Measurements from ENCODE around the gene DOCK7.
"Not testable (repeated sequence)": the region's sequence is repeated elsewhere in the genome, so short reads cannot be mapped to it uniquely, and the experiment has no call there.

The DOCK7 gene

DNA sequence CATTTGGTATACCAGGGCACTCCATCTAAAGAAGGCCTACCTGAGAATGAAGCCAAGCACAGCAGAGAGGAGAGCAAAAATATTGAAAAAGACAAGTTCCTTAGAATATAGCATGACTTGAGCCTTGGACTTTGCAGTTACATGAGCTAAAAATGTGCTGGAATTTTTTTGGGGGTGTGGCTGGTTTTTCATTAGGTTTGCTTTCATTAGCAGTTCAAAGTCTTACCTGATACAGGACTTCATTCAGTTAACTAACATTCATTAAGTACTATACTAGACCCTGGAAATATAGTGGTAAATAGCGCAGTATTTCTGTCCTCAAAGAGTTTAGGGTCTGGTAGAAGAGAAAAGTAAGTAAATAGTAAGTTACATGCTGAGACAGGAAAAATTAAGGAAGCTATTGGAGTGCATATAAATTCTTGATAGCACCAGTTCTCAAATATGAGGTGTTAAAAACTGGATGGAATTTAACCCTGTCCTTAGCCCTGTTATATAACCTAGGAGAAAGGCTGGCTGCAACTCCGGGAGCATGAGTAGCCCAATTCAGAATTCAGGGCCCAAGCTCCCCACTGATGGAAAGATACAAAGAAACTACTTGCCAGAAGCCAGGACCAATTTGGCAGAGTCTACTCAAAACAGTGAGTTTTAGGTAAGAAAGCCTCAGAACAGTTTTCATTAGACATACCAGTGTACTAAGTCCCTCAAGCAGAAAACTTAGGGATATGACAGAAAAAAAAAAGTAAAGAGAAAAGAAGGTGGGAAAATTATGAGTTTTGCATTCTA, 3.1 kb upstream of the DOCK7 start:
- no peak for DNase-seq (ENCODE audit: low read depth in 2 of 2, low spot score in 1 of 2)

DNA sequence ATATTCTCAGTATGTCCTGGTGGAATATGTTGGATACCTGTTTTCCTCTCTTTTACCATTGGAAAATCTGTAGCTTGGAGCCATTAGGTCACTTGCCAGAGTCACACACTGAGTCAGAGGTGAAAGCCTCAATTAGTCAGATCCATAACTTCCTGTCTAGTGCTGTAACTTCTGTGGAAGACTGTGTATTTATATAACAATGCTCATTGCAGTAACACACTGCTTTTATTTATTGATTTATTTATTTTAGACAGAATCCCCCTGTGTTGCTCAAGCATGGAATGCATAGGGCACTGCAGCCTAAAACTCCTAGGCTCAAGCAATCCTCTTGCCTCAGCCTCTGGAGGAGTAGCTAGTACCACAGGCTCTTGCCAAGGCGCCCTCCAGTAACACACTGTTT, 1.3 kb upstream of the DOCK7 start:
- DNase-seq (ENCODE audit: low read depth in 2 of 2, low spot score in 1 of 2), result no peak

DNA sequence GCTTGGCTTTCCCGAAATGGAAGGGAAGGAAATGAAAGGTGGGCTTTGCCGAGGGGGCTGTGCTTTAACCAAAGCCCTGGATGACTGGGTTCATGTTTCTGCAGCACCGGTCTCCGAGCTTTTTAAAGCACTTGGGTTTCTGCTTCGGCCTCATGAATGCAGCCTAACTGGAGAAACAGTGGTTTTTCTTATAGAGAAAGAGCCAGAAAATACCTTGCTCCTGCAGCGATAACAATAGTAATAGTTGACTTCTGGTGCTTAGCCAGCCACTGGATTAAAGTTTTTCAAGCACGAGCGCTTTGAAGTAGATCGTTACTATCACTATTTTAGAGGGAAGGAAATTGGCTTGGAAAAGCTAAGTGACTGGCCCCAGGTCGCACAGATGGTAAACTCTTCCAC, 500 bp upstream of the DOCK7 start:
- no peak for DNase-seq (ENCODE audit: low read depth in 2 of 2, low spot score in 1 of 2)

DNA sequence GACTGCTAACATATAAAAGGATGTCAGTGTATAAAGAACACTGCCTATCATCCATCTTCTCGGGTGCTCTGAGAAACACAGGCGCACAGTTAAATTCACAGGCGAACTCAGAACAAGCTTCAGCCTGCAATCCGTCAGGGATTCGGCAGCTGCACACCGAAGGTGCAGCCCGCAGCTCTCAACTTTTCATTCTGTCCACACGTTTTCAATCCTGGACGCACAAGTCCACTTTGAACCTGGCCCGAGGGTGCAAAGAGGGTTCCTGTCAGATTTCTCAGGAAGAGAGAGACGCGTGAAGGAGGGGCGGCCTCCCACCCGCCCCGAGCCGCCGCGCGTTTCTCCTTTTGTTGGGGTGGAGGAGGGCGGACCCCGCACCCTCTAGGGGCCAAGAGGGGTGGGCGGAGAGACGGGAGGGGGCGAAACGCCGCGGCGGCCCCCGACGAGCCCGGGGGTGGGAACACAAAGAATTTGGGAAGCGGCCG, 724 bp downstream of the DOCK7 start:
- DNase-seq (ENCODE audit: low read depth in 2 of 2, low spot score in 1 of 2), result no peak

DNA sequence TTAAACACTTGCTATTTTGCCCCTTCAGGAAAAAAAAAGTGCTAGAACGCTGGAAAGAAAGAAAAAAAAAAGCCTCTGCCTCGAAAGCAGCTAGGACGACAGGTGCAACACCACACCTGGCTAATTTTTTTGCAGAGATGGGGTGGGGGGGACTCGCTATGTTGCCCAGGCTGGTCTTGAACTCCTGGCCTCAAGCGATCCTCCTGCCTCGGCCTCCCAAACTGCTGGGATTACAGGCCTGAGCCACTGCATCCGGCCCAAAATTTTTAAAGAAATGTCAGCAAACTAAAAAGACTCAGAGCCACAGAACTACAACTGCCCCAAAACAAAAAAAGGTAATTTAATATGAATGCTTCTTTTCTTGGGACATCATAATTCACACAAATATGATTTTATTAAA, 1.4 kb downstream of the DOCK7 start:
- no peak for DNase-seq (ENCODE audit: low read depth in 2 of 2, low spot score in 1 of 2)

DNA sequence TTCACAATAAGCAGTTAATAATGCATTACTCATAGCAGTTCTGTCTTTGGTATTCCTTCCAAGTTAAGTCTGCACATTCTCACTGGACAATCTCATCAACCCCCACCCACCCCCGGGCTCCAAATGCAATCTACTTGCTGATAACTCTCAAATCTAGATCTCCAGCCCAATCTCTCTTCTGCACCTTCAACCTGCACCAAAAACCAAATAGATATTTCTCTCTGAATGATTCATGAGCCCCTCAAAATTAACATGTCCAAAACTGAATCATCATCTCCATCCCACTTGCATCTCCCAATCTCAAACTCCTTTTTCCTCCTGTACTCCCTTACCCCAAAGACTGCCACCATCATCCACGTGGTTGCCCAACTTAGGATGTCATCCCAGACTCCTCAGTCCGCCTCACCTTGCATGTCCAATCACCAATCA, 2.7 kb downstream of the DOCK7 start:
- DNase-seq (ENCODE audit: low read depth in 2 of 2, low spot score in 1 of 2), result no peak

DNA sequence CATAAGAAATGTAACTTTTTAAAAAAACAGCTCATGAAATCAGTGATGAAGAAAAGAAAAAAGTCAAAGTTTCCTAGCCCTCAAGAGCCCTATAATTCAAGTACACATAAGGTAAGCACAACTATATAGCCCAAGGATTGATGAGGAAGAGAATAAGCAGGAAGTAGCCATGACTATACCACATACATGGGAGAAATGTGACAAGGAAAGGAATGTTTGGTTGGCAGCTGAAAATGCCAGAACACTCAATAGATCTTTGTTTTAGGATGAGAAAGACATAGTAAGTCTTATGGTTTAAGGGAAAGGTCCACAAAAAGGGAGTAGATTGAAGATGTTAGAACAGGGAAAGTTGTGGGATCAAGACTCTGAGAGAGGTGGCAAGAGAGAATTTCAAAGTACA, 5.7 kb downstream of the DOCK7 start:
- no peak for DNase-seq (ENCODE audit: low read depth in 2 of 2, low spot score in 1 of 2)

DNA sequence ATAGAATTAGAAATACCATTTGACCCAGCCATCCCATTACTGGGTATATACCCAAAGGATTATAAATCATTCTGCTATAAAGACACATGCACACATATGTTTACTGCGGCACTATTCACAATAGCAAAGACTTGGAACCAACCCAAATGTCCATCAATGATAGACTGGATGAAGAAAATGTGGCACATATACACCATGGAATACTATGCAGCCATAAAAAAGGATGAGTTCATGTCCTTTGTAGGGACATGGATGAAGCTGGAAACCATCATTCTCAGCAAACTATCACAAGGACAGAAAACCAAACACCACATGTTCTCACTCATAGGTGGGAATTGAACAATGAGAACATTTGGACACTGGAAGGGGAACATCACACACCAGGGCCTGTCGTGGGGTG, 7.2 kb downstream of the DOCK7 start:
- DNase-seq (ENCODE audit: low read depth in 2 of 2, low spot score in 1 of 2), result not testable (repeated sequence)

DNA sequence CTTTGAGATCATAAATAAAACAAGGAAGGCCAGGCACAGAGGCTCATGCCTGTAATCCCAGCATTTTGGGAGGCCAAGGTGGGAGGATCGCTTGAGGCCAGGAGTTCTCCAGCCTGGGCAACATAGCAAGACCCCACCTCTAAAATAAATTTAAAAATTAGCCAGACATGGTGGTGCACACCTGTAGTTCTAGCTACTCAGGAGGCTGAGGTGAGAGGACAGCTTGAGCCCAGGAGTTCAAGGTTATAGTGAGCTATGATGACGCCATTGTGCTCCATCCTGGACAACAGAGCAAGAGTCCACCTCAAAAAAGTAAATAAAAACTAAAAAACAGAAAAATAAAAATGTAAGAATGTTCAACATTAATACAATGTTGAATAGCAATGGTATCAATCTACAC, 10.4 kb downstream of the DOCK7 start:
- not testable (repeated sequence) for DNase-seq (ENCODE audit: low read depth in 2 of 2, low spot score in 1 of 2)

DNA sequence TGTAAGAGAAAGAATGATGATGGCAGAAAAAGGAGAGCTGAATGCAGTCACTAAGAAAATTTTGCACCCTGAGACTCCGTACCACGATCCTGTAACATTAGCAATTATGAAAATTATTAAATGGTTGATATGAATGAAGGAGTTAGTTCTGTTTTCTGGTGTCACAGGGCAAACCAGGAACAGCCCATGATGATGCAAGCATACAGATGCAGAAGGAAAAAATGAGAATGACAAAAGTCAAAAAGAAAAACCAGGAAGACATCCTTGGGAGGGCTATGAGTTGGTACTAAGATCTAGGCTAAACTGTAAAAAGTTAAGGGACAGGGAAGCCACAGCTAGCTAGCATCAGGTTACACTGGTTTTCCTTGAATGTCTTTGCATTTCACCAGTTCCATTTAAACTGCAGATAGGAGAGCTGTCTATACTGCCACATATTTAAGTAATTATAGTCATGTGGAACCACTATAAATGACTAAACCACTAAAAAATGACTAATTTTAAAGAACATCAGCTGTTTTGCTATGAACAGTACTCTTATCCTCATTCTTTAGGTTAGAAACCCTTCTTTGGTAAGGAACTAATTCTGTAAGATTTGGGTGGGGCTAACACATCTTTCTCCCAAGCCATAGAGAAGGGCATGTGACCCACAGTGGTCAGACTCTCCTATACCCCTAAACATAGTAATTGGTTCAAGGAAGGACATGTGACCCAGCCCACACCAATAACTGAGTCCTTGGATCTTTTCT, 11.4 kb downstream of the DOCK7 start:
- DNase-seq (ENCODE audit: low read depth in 2 of 2, low spot score in 1 of 2), result no peak

DNA sequence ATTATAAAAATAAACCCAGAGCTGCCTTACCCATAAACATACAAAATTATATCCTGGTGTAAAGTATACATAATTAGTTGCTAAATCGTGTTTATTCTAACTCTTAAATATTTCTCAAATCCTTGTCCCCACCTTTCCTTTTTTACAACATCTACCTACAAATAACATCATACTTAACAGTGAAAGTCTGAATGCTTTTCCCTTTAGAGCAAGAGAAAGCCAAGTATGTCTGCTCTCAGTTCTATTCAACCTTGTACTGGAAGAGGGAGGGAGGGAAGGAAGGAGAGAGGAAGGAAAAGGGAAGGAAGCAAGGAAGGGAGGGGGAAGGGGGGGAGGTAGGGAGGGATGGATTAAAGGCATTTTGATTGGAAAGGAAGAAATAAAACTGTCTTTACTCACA, 14.6 kb downstream of the DOCK7 start:
- no peak for DNase-seq (ENCODE audit: low read depth in 2 of 2, low spot score in 1 of 2)

DNA sequence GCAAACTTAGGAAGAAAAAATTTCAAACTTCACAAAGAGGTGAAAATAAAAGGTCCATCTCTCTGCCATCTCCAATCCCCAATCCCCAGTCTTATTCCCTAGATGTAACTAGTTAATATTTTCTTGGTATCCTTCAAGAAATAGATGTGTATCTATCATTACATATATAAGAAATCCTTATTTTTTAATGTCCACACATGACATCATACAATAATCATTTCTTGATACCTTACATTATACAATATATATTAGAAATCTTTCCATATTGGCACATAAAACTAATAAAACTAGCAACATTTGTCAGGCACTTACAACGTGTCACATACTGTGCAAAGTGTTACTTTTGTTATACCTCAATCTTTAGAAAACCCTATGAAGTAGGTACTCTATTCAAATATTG, 16.2 kb downstream of the DOCK7 start:
- no peak for DNase-seq (ENCODE audit: low read depth in 2 of 2, low spot score in 1 of 2)

DNA sequence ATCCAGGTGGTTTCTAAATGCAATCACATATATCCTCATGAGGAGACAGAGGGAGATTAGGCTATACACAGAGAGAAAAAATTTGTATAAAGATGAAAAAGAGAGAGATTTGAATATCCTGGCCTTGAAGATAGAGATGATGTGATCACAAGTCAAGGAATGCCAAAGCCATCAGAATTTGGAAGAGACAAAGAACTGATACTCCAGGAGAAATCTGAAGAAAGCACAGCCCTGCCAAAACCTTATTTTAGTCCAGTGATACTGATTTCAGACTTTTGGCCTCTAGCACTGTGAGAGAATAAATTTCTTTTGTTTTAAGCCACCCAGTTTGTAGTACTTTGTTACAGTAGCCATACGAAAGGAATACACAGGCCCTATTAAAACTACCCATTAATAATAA, 33.4 kb downstream of the DOCK7 start:
- DNase-seq (ENCODE audit: low read depth in 2 of 2, low spot score in 1 of 2), result no peak

DNA sequence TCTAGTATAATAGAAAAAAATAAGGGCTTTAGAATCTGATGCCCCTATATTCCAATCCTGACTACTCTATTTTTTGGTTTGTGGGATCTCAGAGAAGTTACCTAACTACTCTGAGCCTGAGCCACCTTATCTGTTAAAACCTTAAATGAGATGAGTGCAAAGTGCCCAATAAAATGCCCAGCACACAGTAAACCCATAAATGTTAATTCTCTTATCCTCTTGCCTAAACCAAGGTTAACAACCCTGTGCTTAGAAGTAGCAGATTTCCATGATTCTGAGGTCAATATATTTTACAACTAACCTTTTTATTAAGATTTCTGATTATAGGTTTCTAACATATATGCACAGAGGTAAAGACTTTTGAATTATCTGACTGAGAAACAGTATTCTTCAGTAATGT, 35.8 kb downstream of the DOCK7 start:
- DNase-seq (ENCODE audit: low read depth in 2 of 2, low spot score in 1 of 2), result no peak

DNA sequence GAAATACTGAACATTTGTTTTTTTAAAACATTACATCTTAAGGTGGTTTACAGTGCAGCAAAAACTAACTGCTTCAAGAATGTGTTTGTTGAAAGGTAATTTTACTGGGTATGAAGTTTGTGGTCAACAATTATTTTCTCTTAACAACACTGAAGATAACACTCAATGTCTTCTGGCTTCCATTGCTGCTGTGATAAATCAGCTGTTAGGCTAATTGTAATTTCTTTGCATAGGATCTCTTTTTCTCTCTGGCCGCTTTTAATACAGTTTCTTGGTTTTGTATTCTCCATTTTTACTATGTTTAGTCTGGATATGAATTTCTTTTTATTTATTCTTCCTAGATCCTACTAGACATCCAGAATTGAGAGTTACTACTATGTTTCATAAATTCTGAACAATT, 44.9 kb downstream of the DOCK7 start:
- DNase-seq (ENCODE audit: low read depth in 2 of 2, low spot score in 1 of 2), result no peak

DNA sequence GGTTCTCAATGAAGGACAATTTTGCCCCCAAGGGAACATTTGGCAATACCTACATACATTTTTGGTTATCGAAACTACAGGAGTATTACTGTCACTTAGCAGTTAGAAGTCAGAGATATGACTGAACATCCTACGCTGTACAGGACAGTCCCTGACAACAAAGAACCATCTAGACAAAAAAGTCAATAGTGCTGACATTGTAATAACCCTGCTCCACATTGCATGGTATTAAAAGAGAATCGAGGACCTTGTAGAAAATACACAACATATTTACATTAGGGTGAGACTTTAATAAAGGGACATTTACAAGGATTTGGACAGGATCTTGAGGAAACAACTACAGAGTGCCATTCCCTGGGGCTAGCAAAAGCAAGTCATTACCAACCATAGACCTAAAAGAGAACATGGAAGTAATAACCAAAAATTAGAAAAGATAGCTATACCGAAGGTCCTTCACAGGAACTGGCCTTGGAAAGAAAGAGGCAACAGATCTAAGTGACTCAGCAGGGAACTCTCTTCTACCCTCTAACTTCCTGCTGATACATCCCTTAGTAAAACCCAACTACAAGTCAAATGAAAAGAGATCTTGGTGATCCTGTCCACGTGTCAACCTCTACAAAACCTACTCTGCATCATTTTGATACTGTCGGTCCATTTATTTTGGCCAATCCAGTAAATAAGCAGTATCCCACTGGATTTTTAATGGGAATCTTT, 50.6 kb downstream of the DOCK7 start:
- DNase-seq (ENCODE audit: low read depth in 2 of 2, low spot score in 1 of 2), result no peak

DNA sequence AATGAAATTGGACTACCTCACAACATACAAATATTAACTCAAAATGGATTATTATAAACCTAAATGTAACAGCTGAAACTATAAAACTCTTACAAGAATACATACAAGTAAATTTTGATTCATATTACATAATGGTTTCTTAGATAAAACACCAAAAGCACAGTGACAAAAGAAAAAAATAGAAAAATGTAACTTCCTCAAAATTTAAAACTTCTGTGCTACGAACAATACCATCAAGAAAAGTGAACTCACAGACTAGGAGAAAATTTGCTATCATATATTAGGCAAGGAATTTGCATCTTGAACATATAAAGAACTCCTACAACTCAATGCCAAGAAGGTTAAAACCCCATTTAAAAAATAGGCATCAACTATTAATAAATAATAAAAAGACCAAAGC, 59.7 kb downstream of the DOCK7 start:
- no peak for DNase-seq (ENCODE audit: low read depth in 2 of 2, low spot score in 1 of 2)

DNA sequence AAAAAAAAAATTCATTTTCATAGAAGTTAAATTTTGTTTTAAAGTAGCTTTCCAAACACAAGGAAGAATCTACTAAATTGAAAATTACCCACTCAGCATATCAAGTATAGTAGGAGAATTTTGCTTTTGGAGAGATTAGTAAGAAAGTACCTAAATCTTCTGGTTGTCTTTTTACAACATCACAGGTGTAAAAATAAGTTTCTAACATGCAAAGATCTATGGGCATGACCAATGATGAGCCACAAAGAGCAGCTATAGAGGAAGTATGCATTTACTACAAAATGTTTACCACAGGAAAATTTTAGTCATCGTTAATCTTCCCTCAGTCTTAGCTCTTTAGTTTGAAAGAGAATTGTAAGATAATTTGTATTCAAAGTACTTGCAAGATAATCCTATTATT, 62.8 kb downstream of the DOCK7 start:
- no peak for DNase-seq (ENCODE audit: low read depth in 2 of 2, low spot score in 1 of 2)

DNA sequence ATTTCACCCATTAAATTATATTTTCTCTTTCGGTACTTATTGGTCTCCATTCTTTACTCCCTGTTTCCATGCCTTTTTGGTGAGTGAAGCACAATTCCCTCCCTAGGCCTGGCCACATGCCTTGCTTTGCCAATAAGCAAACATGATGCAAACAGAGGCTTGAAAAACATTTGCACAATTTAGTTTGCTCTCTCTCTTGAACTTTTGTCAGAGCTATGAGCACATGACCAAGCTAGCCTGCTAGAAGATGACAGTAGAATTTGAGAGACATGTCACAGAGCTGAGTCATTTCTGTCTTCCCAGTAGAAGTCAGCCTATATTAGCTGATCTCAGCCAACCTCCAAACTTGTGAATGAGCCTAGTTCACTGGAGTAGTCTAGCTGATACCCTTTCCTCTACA, 66.3 kb downstream of the DOCK7 start:
- DNase-seq (ENCODE audit: low read depth in 2 of 2, low spot score in 1 of 2), result no peak

DNA sequence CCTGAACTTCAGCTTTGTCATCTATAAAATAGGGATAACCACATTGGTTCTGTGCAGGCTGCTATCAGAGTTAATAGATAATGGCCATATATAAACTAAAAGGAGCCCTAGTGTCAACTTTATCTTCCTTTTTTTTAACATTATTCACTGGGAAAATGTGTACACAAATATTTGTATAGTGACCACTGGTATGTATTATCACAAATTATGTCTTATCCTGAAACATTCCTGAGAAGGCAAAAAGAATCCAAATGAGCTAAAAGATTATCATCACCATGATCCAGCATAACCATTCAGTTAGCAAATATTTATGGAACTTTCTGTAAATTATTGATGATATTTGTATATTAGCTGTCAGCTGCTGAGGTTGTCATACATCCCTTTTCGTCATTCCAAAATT, 74.3 kb downstream of the DOCK7 start:
- DNase-seq (ENCODE audit: low read depth in 2 of 2, low spot score in 1 of 2), result no peak

DNA sequence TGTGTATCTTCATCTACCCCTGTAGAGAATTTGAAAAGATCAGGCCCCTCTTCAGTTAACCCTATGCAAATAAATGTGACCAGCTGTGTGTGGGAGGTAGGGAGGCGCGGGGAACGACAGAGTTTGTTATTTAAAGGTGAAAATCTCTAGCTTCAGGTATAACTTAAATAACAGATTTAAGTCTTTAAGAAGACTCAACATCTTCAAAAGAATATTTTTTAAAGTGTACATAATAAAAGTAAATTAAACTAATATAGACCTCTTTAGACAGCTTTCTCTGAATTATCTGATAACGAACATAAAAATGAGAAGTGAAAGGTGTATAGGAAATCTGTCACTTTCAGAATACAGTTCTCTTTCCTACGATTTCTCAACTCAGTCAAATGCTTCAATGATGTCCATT, 74.9 kb downstream of the DOCK7 start:
- DNase-seq (ENCODE audit: low read depth in 2 of 2, low spot score in 1 of 2), result no peak

DNA sequence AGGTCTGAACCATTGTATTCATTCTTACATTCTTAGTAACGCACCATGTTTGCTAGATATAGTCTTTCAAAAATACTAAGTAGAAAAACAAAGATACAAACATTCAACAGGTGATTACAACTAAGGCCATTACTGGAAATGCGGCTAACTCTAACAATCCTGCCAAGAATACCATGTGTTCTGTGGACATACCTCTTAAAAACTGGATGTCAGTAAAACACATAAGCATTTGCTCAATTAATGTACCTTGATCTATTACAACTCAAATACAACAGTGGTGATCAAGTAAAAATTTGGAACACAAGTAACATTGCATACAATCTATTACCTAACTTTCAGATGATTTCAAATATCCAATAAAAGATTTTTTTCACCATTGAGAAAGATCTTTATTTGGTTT, 75.4 kb downstream of the DOCK7 start:
- no peak for DNase-seq (ENCODE audit: low read depth in 2 of 2, low spot score in 1 of 2)

All from stimulated activated CD8-positive, alpha-beta memory T cell treated with anti-CD3 and anti-CD28 coated beads, Interleukin-4, amount 100 ng/mL, for 4 hours (primary cell).